ENCODE measurements around the gene NPM1.
"Not testable (repeated sequence)": the region's sequence is repeated elsewhere in the genome, so short reads cannot be mapped to it uniquely, and the experiment has no call there.

The NPM1 gene

DNA sequence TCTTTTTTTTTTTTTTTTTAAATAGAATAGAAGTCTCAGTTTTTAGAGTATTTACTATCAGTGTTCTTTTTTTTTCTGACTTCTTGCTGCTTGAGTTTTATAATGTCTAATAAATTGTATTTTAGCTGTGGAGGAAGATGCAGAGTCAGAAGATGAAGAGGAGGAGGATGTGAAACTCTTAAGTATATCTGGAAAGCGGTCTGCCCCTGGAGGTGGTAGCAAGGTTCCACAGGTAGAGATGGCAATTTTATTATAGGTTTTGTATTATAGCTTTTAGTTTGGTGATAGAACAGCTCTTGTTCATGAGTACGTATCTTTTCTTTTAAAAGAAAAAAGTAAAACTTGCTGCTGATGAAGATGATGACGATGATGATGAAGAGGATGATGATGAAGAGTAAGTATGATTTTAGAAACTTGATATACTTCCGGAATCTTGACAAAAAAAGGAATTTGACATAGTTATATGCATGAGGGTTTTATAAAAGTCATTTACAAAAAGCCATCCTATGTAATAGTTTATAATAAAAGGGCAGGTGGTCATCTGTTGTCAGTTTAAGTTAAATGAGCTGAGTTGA, 5.0 kb downstream of the NPM1 start:
- no peak for DNase-seq (ENCODE audit: low spot score)
- TF ChIP-seq, protein P1, sequence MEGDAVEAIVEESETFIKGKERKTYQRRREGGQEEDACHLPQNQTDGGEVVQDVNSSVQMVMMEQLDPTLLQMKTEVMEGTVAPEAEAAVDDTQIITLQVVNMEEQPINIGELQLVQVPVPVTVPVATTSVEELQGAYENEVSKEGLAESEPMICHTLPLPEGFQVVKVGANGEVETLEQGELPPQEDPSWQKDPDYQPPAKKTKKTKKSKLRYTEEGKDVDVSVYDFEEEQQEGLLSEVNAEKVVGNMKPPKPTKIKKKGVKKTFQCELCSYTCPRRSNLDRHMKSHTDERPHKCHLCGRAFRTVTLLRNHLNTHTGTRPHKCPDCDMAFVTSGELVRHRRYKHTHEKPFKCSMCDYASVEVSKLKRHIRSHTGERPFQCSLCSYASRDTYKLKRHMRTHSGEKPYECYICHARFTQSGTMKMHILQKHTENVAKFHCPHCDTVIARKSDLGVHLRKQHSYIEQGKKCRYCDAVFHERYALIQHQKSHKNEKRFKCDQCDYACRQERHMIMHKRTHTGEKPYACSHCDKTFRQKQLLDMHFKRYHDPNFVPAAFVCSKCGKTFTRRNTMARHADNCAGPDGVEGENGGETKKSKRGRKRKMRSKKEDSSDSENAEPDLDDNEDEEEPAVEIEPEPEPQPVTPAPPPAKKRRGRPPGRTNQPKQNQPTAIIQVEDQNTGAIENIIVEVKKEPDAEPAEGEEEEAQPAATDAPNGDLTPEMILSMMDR (IDR thresholded peaks at IDR 0.05; ENCODE audit: extremely low read depth, insufficient read depth, missing control alignments), result no peak
- in situ Hi-C loops (cut with MboI; ENCODE audit: low pct_unique_long_range_greater_than_20kb, low sequenced_read_pairs, unreplicated experiment), result no loop called here

DNA sequence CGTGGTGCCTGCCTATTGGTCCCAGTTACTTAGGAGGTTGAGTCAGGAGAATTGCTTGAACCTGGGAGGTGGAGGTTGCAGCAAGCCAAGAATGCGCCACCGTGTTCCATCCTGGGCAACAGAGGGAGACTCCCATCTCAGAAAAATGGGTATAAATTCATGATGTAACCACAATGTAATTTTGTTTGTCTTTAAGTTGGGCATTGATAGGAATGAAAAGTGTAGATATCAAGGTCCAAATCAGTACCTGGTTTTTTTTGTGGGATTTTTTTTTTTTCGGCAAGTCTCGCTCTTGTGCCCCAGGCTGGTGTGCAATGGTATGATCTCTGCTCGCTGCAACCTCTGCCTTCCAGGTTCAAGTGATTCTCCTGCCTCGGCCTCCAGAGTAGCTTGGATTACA, 7.4 kb downstream of the NPM1 start:
- no peak for DNase-seq (ENCODE audit: low spot score)
- in situ Hi-C loops (cut with MboI; ENCODE audit: low pct_unique_long_range_greater_than_20kb, low sequenced_read_pairs, unreplicated experiment), result no loop called here
- TF ChIP-seq, protein P1 (IDR thresholded peaks at IDR 0.05; ENCODE audit: extremely low read depth, insufficient read depth, missing control alignments), result no peak

- in situ Hi-C loops (cut with MboI; ENCODE audit: low pct_unique_long_range_greater_than_20kb, low sequenced_read_pairs, unreplicated experiment); DNase-seq (ENCODE audit: low spot score): not testable (repeated sequence)
These were observed 8.9 kb downstream of the NPM1 start for GRCh38 chr5:171396583-171396982.

- TF ChIP-seq, protein P1 (IDR thresholded peaks at IDR 0.05; ENCODE audit: extremely low read depth, insufficient read depth, missing control alignments), result no peak
- in situ Hi-C loops (cut with MboI; ENCODE audit: low pct_unique_long_range_greater_than_20kb, low sequenced_read_pairs, unreplicated experiment), result no loop called here
- no peak for DNase-seq (ENCODE audit: low spot score)
These were observed 9.5 kb downstream of the NPM1 start for GRCh38 chr5:171397190-171397589.

DNA sequence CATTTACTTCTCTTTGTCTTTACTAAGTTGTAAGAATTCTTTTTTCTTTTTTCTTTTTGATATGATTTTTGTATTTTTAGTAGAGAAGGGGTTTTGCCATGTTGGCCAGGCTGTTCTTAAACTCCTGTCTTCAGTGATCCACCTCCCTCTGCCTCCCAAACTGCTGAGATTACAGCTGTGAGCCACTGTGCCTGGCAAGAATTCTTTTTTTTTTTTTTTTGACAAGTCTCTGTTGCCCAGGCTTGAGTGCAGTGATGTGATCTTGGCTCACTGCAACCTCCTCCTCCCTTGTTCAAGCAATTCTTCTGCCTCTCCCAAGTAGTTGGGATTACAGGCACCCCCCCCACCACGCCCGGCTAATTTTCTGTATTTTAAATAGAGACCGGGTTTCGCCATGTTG, 9.9 kb downstream of the NPM1 start:
- no peak for DNase-seq (ENCODE audit: low spot score)
- TF ChIP-seq, protein P1 (IDR thresholded peaks at IDR 0.05; ENCODE audit: extremely low read depth, insufficient read depth, missing control alignments), result no peak
- in situ Hi-C loops (cut with MboI; ENCODE audit: low pct_unique_long_range_greater_than_20kb, low sequenced_read_pairs, unreplicated experiment), result no loop called here

DNA sequence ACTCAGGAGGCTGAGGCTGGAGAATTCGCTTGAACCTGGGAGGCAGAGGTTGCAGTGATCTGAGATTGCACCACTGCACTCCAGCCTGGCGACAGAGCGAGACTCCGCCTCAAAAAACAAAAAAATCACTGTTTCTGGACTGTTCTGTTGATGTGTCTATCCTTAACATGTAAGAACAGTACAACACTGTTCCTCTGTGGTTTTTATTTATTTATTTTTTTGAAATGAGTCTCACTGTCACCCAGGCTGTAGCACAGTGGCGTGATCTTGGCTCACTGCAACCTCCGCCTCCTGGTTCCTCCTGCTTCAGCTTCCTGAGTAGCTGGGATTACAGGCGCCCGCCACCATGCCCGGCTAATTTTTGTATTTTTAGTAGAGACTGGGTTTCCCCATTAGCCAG, 11.0 kb downstream of the NPM1 start:
- in situ Hi-C loops (cut with MboI; ENCODE audit: low pct_unique_long_range_greater_than_20kb, low sequenced_read_pairs, unreplicated experiment); DNase-seq (ENCODE audit: low spot score): not testable (repeated sequence)

DNA sequence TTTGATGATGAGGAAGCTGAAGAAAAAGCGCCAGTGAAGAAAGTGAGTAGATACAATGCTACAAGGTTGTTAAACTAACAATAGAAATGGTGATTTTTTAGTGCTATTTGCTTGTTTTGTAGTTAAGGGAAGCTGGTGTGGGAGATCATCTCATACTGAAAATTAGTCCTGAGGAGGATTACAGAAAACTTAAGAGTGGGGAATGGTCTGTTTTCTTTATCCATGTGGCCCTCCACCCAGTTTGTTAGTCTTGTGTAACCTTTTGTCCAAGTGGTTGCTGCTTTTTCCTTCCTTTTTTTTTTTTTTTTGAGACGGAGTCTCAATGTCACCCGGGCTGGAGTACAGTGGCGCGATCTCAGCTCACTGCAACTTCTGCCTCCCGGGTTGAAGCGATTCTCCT, 12.5 kb downstream of the NPM1 start:
- DNase-seq (ENCODE audit: low spot score), result no peak
- in situ Hi-C loops (cut with MboI; ENCODE audit: low pct_unique_long_range_greater_than_20kb, low sequenced_read_pairs, unreplicated experiment), result loop anchor here (25.0 kb wide), 1 partner anchor 637 kb away; no protein-coding TSS in a partner anchor
- TF ChIP-seq, protein P1 (IDR thresholded peaks at IDR 0.05; ENCODE audit: extremely low read depth, insufficient read depth, missing control alignments), result no peak

All from GM13977 (cell line).